Neural progenitor cell (in vitro differentiated cells): ENCODE results near the gene ILKAP. TPM values are rescaled to one million over a fixed set of nuclear protein-coding genes. Genes with fewer than 3 reads are reported as not detected.

ENCODE experiments used
- DNase-seq: peaks from one replicate; pipeline ENCODE4 v3.0.0-alpha.2; 2016; ENCODE audit warnings: low spot score
- H2AFZ ChIP-seq: fragments of 200-600 bp; sonication (generic); replicated peaks from 2 replicates; pipeline ENCODE4 v1.6.1; 2016; ENCODE audit warnings: antibody characterized with exemption
- H3F3A ChIP-seq: fragments of 200-600 bp; sonication (generic); 2 replicates; pipeline ENCODE4 v1.6.1; 2016; ENCODE audit warnings: antibody characterized with exemption, low read depth
- H3K27ac ChIP-seq: fragments of 200-600 bp; sonication (generic); 2 replicates; pipeline ENCODE4 v1.5.1; 2016; ENCODE audit warnings: mild to moderate bottlenecking
- H3K27me3 ChIP-seq: fragments of 200-600 bp; sonication (generic); 2 replicates; pipeline ENCODE4 v1.6.1; 2016; ENCODE audit warnings: mild to moderate bottlenecking, moderate library complexity
- H3K36me3 ChIP-seq: fragments of 200-600 bp; sonication (generic); 2 replicates; pipeline ENCODE4 v1.5.1; 2016
- H3K4me1 ChIP-seq: fragments of 200-600 bp; sonication (generic); 2 replicates; pipeline ENCODE4 v1.6.1; 2016; ENCODE audit warnings: mixed run types
- H3K4me2 ChIP-seq: fragments of 200-600 bp; sonication (generic); 2 replicates; pipeline ENCODE4 v1.6.1; 2016
- H3K4me3 ChIP-seq: fragments of 200-600 bp; sonication (generic); 2 replicates; pipeline ENCODE4 v1.5.1; 2016
- H3K79me2 ChIP-seq: fragments of 200-600 bp; sonication (generic); 2 replicates; pipeline ENCODE4 v1.6.1; 2016; ENCODE audit warnings: low read depth
- H3K9ac ChIP-seq: fragments of 200-600 bp; sonication (generic); 2 replicates; pipeline ENCODE4 v1.6.1; 2016
- H3K9me3 ChIP-seq: fragments of 200-600 bp; sonication (generic); 2 replicates; pipeline ENCODE4 v1.5.1; 2016; ENCODE audit warnings: low read depth
- H4K20me1 ChIP-seq: fragments of 200-600 bp; sonication (generic); 2 replicates; pipeline ENCODE4 v1.6.1; 2016; ENCODE audit warnings: low read depth
- H3K27ac Mint-ChIP-seq: 3 replicates; pipeline ENCODE4 v1.8.0; 2021; ENCODE audit warnings: mixed read lengths
- H3K27me3 Mint-ChIP-seq: 2 replicates; pipeline ENCODE4 v1.8.0; 2022; ENCODE audit warnings: low read depth, mild to moderate bottlenecking, inconsistent platforms, moderate library complexity, mixed read lengths; ENCODE audit not compliant: insufficient read depth
- H3K36me3 Mint-ChIP-seq: 3 replicates; pipeline ENCODE4 v1.8.0; 2021; ENCODE audit warnings: mixed read lengths
- H3K4me1 Mint-ChIP-seq: 3 replicates; pipeline ENCODE4 v1.8.0; 2021; ENCODE audit warnings: mixed read lengths
- H3K4me3 Mint-ChIP-seq: 3 replicates; pipeline ENCODE4 v1.8.0; 2021; ENCODE audit warnings: mild to moderate bottlenecking, moderate library complexity, mixed read lengths
- H3K9me3 Mint-ChIP-seq: 3 replicates; pipeline ENCODE4 v1.8.0; 2020; ENCODE audit warnings: mixed read lengths
- CTCF ChIP-seq: fragments of 200-600 bp; sonication (generic); IDR thresholded peaks from 2 replicates; pipeline ENCODE4 v1.5.1; 2017; ENCODE audit warnings: antibody characterized with exemption, mild to moderate bottlenecking
- EZH2 ChIP-seq: fragments of 200-600 bp; sonication (generic); IDR thresholded peaks from 2 replicates; pipeline ENCODE4 v1.6.1; 2017; ENCODE audit warnings: antibody characterized with exemption, mild to moderate bottlenecking, moderate library complexity
- EZH2phosphoT487 ChIP-seq: fragments of 200-600 bp; sonication (generic); IDR thresholded peaks from 2 replicates; pipeline ENCODE4 v1.6.1; 2017; ENCODE audit warnings: antibody characterized with exemption
- total RNA-seq: library from RNA; depleted of rRNA; stranded (reverse); fragments of >200 nt; gene quantifications from 2 replicates; pipeline ENCODE4 v1.2.3, GENCODE V29; 2015; ENCODE audit warnings: low replicate concordance

The ILKAP gene
- total RNA-seq, 1 donor from 2014 or later = 19.0 TPM

- no peaks in the 10 kb centered on the region for H3K9me3 ChIP-seq
- peaks cover 8% of the 10 kb centered on the region for H3K4me1 ChIP-seq
- no peaks in the 10 kb centered on the region for H3K79me2 ChIP-seq
- no peak overlapping the region for H3K4me2 ChIP-seq
- no peak overlapping the region for H3K4me3 ChIP-seq
- H3K27ac Mint-ChIP-seq = no peak overlapping the region
- H3K4me1 Mint-ChIP-seq = no peaks in the 10 kb centered on the region
- no peaks in the 10 kb centered on the region for H3F3A ChIP-seq
- H2AFZ ChIP-seq = no peak overlapping the region
- peaks cover 6% of the 10 kb centered on the region for H3K27me3 Mint-ChIP-seq
- no peak for DNase-seq
- H3K36me3 ChIP-seq = no peaks in the 10 kb centered on the region
- no peaks in the 10 kb centered on the region for H3K27me3 ChIP-seq
- H3K9me3 Mint-ChIP-seq = no peaks in the 10 kb centered on the region
- H3K9ac ChIP-seq = no peak overlapping the region
- TF ChIP-seq EZH2phosphoT487 (no peak), EZH2 (no peak), CTCF (no peak)
- no peaks in the 10 kb centered on the region for H4K20me1 ChIP-seq
- H3K27ac ChIP-seq = no peak overlapping the region
- no peaks in the 10 kb centered on the region for H3K36me3 Mint-ChIP-seq
- no peak overlapping the region for H3K4me3 Mint-ChIP-seq
Measured at GRCh38 chr2:238140721-238141540, 62.6 kb downstream of the ILKAP start.

- H3K9ac ChIP-seq = no peak overlapping the region
- no peaks in the 10 kb centered on the region for H3K9me3 ChIP-seq
- H3K27ac ChIP-seq = no peak overlapping the region
- H3K79me2 ChIP-seq = no peaks in the 10 kb centered on the region
- no peaks in the 10 kb centered on the region for H4K20me1 ChIP-seq
- Mint-ChIP-seq H3K36me3 (no peaks in the 10 kb centered on the region), H3K27ac (no peak overlapping the region), H3K4me1 (no peaks in the 10 kb centered on the region), H3K4me3 (no peak overlapping the region), H3K27me3 (peaks cover 6% of the 10 kb centered on the region), H3K9me3 (no peaks in the 10 kb centered on the region)
- no peak overlapping the region for H2AFZ ChIP-seq
- H3K4me2 ChIP-seq = no peak overlapping the region
- H3K4me1 ChIP-seq = peaks cover 8% of the 10 kb centered on the region
- H3K27me3 ChIP-seq = no peaks in the 10 kb centered on the region
- no peak overlapping the region for H3K4me3 ChIP-seq
- TF ChIP-seq EZH2 (no peak), EZH2phosphoT487 (no peak), CTCF (no peak)
- no peaks in the 10 kb centered on the region for H3F3A ChIP-seq
- DNase-seq = no peak
- H3K36me3 ChIP-seq = no peaks in the 10 kb centered on the region
Measured at GRCh38 chr2:238140040-238140439, 63.5 kb downstream of the ILKAP start.

GRCh38 chr2:238139196-238140039, 64.1 kb downstream of the ILKAP start:
- Histone ChIP-seq H3F3A (no peaks in the 10 kb centered on the region), H3K9ac (no peak overlapping the region), H3K79me2 (no peaks in the 10 kb centered on the region), H3K4me1 (peaks cover 8% of the 10 kb centered on the region), H3K27ac (no peak overlapping the region), H3K4me2 (no peak overlapping the region), H2AFZ (peak overlapping the region; percentile 68), H3K9me3 (no peaks in the 10 kb centered on the region), H3K27me3 (no peaks in the 10 kb centered on the region), H4K20me1 (no peaks in the 10 kb centered on the region), H3K36me3 (no peaks in the 10 kb centered on the region), H3K4me3 (no peak overlapping the region)
- Mint-ChIP-seq H3K36me3 (no peaks in the 10 kb centered on the region), H3K4me3 (no peak overlapping the region), H3K4me1 (no peaks in the 10 kb centered on the region), H3K27me3 (peaks cover 6% of the 10 kb centered on the region), H3K9me3 (no peaks in the 10 kb centered on the region), H3K27ac (no peak overlapping the region)
- TF ChIP-seq EZH2 (no peak), CTCF (peak; percentile 87), EZH2phosphoT487 (no peak)
- DNase-seq = peak; percentile 57
